ENCODE measurements around the gene CXXC4. TPM values are rescaled to one million over a fixed set of nuclear protein-coding genes. Genes with fewer than 3 reads are reported as not detected.

CXXC4 gene
- total and polyA plus RNA-seq, 2 experiments from 2014 or later = 1.6 to 3.0 TPM

DNA sequence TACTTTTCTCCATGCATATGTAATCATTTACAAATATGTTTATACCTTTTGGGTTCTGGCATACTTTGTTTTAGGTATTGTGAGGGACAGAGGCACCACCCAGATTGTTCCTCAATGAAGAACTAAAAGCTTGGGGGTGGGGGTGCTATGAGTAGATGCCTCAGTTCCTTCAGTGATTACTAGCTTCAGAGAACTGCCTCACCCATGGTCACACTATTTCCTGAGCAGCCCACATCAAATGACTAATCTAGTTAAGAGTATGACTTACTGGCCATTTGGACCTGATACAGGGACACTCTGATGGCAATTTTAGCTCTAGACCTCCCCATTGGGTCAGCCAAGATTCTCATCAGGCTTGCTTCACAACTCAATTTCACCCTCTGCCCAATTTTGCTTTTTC lies 22.2 kb upstream of the CXXC4 start:
- H3K27ac Mint-ChIP-seq = no peak overlapping the region
- Histone ChIP-seq H3K27ac (ENCODE audit: low read depth) (no peak overlapping the region), H3K79me2 (replicated peaks; ENCODE audit: insufficient read depth) (no peaks in the 10 kb centered on the region), H3F3A (replicated peaks; ENCODE audit: low read depth) (no peaks in the 10 kb centered on the region), H2AFZ (no peak overlapping the region), H3K9me2 (ENCODE audit: insufficient read depth) (peaks cover 4% of the 10 kb centered on the region; the same call in 1 of the 2 replicates), H3K36me3 (ENCODE audit: insufficient read depth) (no peaks in the 10 kb centered on the region), H3K4me1 (ENCODE audit: insufficient read depth) (no peaks in the 10 kb centered on the region), H4K20me1 (replicated peaks; ENCODE audit: insufficient read depth) (no peaks in the 10 kb centered on the region), H3K4me3 (no peak overlapping the region), H3K4me2 (no peak overlapping the region), H3K27me3 (ENCODE audit: insufficient read depth) (no peaks in the 10 kb centered on the region)
- H3K4me1 Mint-ChIP-seq = no peaks in the 10 kb centered on the region
- H3K4me3 Mint-ChIP-seq = no peak overlapping the region
- no peaks in the 10 kb centered on the region for H3K27me3 Mint-ChIP-seq (ENCODE audit: insufficient read depth, low read depth, poor library complexity)
- H3K9me3 Mint-ChIP-seq = peaks cover 11% of the 10 kb centered on the region; the same call in 2 of the 3 replicates
- no peaks in the 10 kb centered on the region for H3K36me3 Mint-ChIP-seq (ENCODE audit: low read depth)
- TF ChIP-seq, protein P1, sequence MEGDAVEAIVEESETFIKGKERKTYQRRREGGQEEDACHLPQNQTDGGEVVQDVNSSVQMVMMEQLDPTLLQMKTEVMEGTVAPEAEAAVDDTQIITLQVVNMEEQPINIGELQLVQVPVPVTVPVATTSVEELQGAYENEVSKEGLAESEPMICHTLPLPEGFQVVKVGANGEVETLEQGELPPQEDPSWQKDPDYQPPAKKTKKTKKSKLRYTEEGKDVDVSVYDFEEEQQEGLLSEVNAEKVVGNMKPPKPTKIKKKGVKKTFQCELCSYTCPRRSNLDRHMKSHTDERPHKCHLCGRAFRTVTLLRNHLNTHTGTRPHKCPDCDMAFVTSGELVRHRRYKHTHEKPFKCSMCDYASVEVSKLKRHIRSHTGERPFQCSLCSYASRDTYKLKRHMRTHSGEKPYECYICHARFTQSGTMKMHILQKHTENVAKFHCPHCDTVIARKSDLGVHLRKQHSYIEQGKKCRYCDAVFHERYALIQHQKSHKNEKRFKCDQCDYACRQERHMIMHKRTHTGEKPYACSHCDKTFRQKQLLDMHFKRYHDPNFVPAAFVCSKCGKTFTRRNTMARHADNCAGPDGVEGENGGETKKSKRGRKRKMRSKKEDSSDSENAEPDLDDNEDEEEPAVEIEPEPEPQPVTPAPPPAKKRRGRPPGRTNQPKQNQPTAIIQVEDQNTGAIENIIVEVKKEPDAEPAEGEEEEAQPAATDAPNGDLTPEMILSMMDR (conservative IDR thresholded peaks at IDR 0.05; ENCODE audit: low read depth in 2 of 2) = no peak
- TF ChIP-seq, protein P2, sequence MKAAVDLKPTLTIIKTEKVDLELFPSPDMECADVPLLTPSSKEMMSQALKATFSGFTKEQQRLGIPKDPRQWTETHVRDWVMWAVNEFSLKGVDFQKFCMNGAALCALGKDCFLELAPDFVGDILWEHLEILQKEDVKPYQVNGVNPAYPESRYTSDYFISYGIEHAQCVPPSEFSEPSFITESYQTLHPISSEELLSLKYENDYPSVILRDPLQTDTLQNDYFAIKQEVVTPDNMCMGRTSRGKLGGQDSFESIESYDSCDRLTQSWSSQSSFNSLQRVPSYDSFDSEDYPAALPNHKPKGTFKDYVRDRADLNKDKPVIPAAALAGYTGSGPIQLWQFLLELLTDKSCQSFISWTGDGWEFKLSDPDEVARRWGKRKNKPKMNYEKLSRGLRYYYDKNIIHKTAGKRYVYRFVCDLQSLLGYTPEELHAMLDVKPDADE (IDR thresholded peaks at IDR 0.05) = no peak
- TF ChIP-seq REST (IDR thresholded peaks at IDR 0.05; ENCODE audit: unreplicated experiment) = no peak
- no peak for TF ChIP-seq JUNB (IDR thresholded peaks at IDR 0.05; ENCODE audit: unreplicated experiment)
- ATAC-seq (no peak), DNase-seq (ENCODE audit: low spot score) (no peak)

GRCh38 chr4:104508224-104508623 lies 13.5 kb upstream of the CXXC4 start:
- H3K27ac Mint-ChIP-seq = no peak overlapping the region
- Histone ChIP-seq H3K4me1 (ENCODE audit: insufficient read depth) (no peaks in the 10 kb centered on the region), H3K36me3 (ENCODE audit: insufficient read depth) (no peaks in the 10 kb centered on the region), H3F3A (replicated peaks; ENCODE audit: low read depth) (no peaks in the 10 kb centered on the region), H3K79me2 (replicated peaks; ENCODE audit: insufficient read depth) (no peaks in the 10 kb centered on the region), H2AFZ (no peak overlapping the region), H3K9me2 (ENCODE audit: insufficient read depth) (0 out of 2 replicates have a peak, but pooled peaks cover 10% of the 10 kb centered on the region), H3K27me3 (ENCODE audit: insufficient read depth) (no peaks in the 10 kb centered on the region), H3K4me3 (no peak overlapping the region), H3K4me2 (no peak overlapping the region), H4K20me1 (replicated peaks; ENCODE audit: insufficient read depth) (no peaks in the 10 kb centered on the region), H3K27ac (ENCODE audit: low read depth) (no peak overlapping the region)
- H3K4me3 Mint-ChIP-seq = no peak overlapping the region
- DNase-seq (ENCODE audit: low spot score) = no peak
- TF ChIP-seq ZNF114 (CRISPR knock-in tag; IDR thresholded peaks at IDR 0.05) (no peak), ZNF331 (CRISPR knock-in tag; IDR thresholded peaks at IDR 0.05; ENCODE audit: low read depth) (no peak)
- no peak for ATAC-seq
- no peaks in the 10 kb centered on the region for H3K36me3 Mint-ChIP-seq (ENCODE audit: low read depth)
- H3K9me3 Mint-ChIP-seq = no peaks in the 10 kb centered on the region
- no peaks in the 10 kb centered on the region for H3K4me1 Mint-ChIP-seq
- H3K27me3 Mint-ChIP-seq (ENCODE audit: insufficient read depth, low read depth, poor library complexity) = no peaks in the 10 kb centered on the region
